ENCODE results near the gene TAGLN. TPM values are rescaled to one million over a fixed set of nuclear protein-coding genes. Genes with fewer than 3 reads are reported as not detected.

The TAGLN gene
- total and polyA plus RNA-seq, 9 of the 15 experiments (the other 6 are each of a cell fraction or from before 2014, with no cell fraction given) = 0.21 to 4.9 (median 1.1) TPM

GRCh38 chr11:117232092-117232878 is 33.1 kb downstream of the TAGLN start, which contains the start of gene RNF214 (continued):
- peak; percentile 80 for TF ChIP-seq ETS1 (conservative IDR thresholded peaks at IDR 0.05; ENCODE audit: control insufficient read depth, low read depth, low read length)
- peak; percentile 40; the same call in 1 of the 2 replicates for TF ChIP-seq SMC3 (conservative IDR thresholded peaks at IDR 0.05; ENCODE audit: insufficient read depth, low read depth, low read length)
- no peak for TF ChIP-seq ZNF143 (CRISPR knock-in tag; IDR thresholded peaks at IDR 0.05)
- peak; percentile 51; the same call in 1 of the 2 replicates for TF ChIP-seq C11orf30 (IDR thresholded peaks at IDR 0.05; ENCODE audit: low read depth)
- no peak for TF ChIP-seq BDP1 (IDR thresholded peaks at IDR 0.05; ENCODE audit: insufficient read depth, insufficient read length)
- TF ChIP-seq NEUROD1 (IDR thresholded peaks at IDR 0.05; ENCODE audit: borderline replicate concordance, low read depth, low read length, partially characterized antibody) = peak; percentile 5
- TF ChIP-seq SFPQ (IDR thresholded peaks at IDR 0.05; ENCODE audit: low read depth, low read length) = no peak
- peak; percentile 17 for TF ChIP-seq GABPB1 (CRISPR knock-in tag; IDR thresholded peaks at IDR 0.05)
- no peak for TF ChIP-seq BRD4 (IDR thresholded peaks at IDR 0.05)
- peak; percentile 48 for TF ChIP-seq NFYB (IDR thresholded peaks at IDR 0.05; ENCODE audit: extremely low read depth, insufficient read length)
- TF ChIP-seq POLR2G (IDR thresholded peaks at IDR 0.05; ENCODE audit: low read depth, low read length) = peak; percentile 88
- TF ChIP-seq ZFPM2 (CRISPR knock-in tag; IDR thresholded peaks at IDR 0.05) = no peak
- no peak for TF ChIP-seq ZNF586 (CRISPR knock-in tag; conservative IDR thresholded peaks at IDR 0.05)
- TF ChIP-seq SMARCB1 (IDR thresholded peaks at IDR 0.05; ENCODE audit: insufficient read length, low read depth) = no peak
- no peak for TF ChIP-seq THRAP3 (IDR thresholded peaks at IDR 0.05; ENCODE audit: borderline replicate concordance)
- TF ChIP-seq KDM1A (IDR thresholded peaks at IDR 0.05) = no peak
- TF ChIP-seq MXD1 (CRISPR knock-in tag; IDR thresholded peaks at IDR 0.05; ENCODE audit: borderline replicate concordance, poor library complexity, severe bottlenecking) = no peak
- no peak for TF ChIP-seq ELK3 (CRISPR knock-in tag; IDR thresholded peaks at IDR 0.05)
- TF ChIP-seq POLR2AphosphoS5 (IDR thresholded peaks at IDR 0.05; ENCODE audit: control insufficient read depth, insufficient read depth, low read depth, low read length) = peak; percentile 44
- TF ChIP-seq HCFC1 (IDR thresholded peaks at IDR 0.05; ENCODE audit: low read depth, low read length) = peak; percentile 68
- peak; percentile 48 to 51; a peak in 2 of 4 replicates for TF ChIP-seq RAD21 (CRISPR knock-in tag; conservative IDR thresholded peaks at IDR 0.05 in 1 of 2, IDR thresholded peaks at IDR 0.05 in 1 of 2)

All from K562 (cell line).